ENCODE measurements around the gene CHCHD10. TPM values are rescaled to one million over a fixed set of nuclear protein-coding genes. Genes with fewer than 3 reads are reported as not detected.

The CHCHD10 gene
- total and polyA plus RNA-seq, 10 of the 15 experiments (the other 5 are each of a cell fraction or from before 2014, with no cell fraction given): 13.2 to 241 (median 128) TPM

DNA sequence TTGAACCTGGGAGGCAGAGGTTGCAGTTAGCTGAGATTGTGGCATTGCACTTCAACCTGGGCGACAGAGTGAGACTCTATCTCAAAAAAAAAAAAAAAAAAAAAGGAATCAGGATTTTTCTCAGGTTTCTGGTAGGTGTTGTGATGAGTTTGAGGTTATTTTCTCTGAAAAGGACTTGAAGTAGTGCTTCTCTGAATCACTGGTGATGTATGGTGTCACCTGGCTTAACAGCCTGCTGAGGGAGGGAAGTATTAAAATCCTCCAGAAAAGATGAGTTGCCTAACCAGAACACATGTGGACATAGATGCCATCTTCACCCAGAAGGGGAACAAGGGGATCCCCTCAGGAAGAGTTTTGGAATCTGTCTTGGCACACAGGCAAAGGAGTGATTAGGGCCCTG lies 39.1 kb upstream of the CHCHD10 start:
- Histone ChIP-seq H3K27ac (ENCODE audit: control insufficient read depth, insufficient read depth) (peak overlapping the region; percentile 97), H3K4me1 (ENCODE audit: control insufficient read depth, insufficient read depth, low read length) (peaks cover 52% of the 10 kb centered on the region), H3K27me3 (replicated peaks in 1 of 2; ENCODE audit: control insufficient read depth in 2 of 2, insufficient read depth in 2 of 2, low read length in 1 of 2) (no peaks in the 10 kb centered on the region), H3K36me3 (ENCODE audit: control insufficient read depth in 2 of 2, insufficient read depth in 2 of 2, low read length in 1 of 2) (peaks cover 13 to 20% of the 10 kb centered on the region in 2 experiments), H4K20me1 (ENCODE audit: control insufficient read depth, insufficient read depth) (no peaks in the 10 kb centered on the region), H3K4me3 (peak overlapping the region; percentile 54), H3K9me3 (replicated peaks; ENCODE audit: control insufficient read depth, insufficient read depth, low read length) (no peaks in the 10 kb centered on the region), H3K79me2 (ENCODE audit: control insufficient read depth, insufficient read depth, low read length) (peaks cover 37% of the 10 kb centered on the region), H2AFZ (ENCODE audit: control insufficient read depth, low read depth, low read length) (no peak overlapping the region), H3K9ac (ENCODE audit: control insufficient read depth, insufficient read depth, low read length) (peak overlapping the region; percentile 59), H3K4me2 (ENCODE audit: control insufficient read depth, insufficient read depth) (peak overlapping the region; percentile 49)
- FAIRE-seq (no peak), DNase-seq (ENCODE audit: low read depth, low spot score) (no peak), ATAC-seq (no peak)
- intact Hi-C loops (cut with micrococcal nuclease; ENCODE audit: unreplicated experiment): no loop called here
- no CpG with 5 or more reads among the region's 1 CpG for WGBS (ENCODE audit: insufficient coverage, insufficient replicate concordance, low lambda C conversion rate, missing lambda C conversion rate)
- in situ Hi-C loops (cut with MboI): no loop called here
- no peak for TF ChIP-seq WRNIP1 (IDR thresholded peaks at IDR 0.05; ENCODE audit: borderline replicate concordance, low read depth, low read length)
- TF ChIP-seq NBN (IDR thresholded peaks at IDR 0.05): no peak
- TF ChIP-seq PRDM15 (CRISPR knock-in tag; IDR thresholded peaks at IDR 0.05): no peak
- TF ChIP-seq E4F1 (IDR thresholded peaks at IDR 0.05; ENCODE audit: borderline replicate concordance, partially characterized antibody): no peak
- TF ChIP-seq ZNF384 (IDR thresholded peaks at IDR 0.05; ENCODE audit: borderline replicate concordance, low read depth, low read length): no peak
- TF ChIP-seq BHLHE40 (IDR thresholded peaks at IDR 0.05; ENCODE audit: borderline replicate concordance in 1 of 2, low read depth in 2 of 2, low read length in 1 of 2): no peak
- TF ChIP-seq TAF1 (IDR thresholded peaks at IDR 0.05; ENCODE audit: borderline replicate concordance, low read depth, low read length): no peak
- TF ChIP-seq RB1 (IDR thresholded peaks at IDR 0.05; ENCODE audit: borderline replicate concordance): no peak
- TF ChIP-seq ASH2L (IDR thresholded peaks at IDR 0.05; ENCODE audit: borderline replicate concordance, low read depth): no peak
- no peak for TF ChIP-seq MLLT1 (IDR thresholded peaks at IDR 0.05)
- TF ChIP-seq, protein P1, sequence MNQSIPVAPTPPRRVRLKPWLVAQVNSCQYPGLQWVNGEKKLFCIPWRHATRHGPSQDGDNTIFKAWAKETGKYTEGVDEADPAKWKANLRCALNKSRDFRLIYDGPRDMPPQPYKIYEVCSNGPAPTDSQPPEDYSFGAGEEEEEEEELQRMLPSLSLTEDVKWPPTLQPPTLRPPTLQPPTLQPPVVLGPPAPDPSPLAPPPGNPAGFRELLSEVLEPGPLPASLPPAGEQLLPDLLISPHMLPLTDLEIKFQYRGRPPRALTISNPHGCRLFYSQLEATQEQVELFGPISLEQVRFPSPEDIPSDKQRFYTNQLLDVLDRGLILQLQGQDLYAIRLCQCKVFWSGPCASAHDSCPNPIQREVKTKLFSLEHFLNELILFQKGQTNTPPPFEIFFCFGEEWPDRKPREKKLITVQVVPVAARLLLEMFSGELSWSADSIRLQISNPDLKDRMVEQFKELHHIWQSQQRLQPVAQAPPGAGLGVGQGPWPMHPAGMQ (IDR thresholded peaks at IDR 0.05; ENCODE audit: borderline replicate concordance): no peak
- BruUV-seq (replicated peaks): no TSS peak
- RAD21 ChIA-PET (ENCODE audit: unreplicated experiment): interaction anchor here (2.0 kb wide), 1 partner anchor 39 kb away, joined by 11 read pairs; no protein-coding TSS in a partner anchor
- POLR2A ChIA-PET: interaction anchor here (0.7 to 2.4 kb wide), 6 partner anchors 18 to 51 kb away, joined by 3 to 14 read pairs (median 4); partner anchors contain the start of gene SLC2A11
- CTCF ChIA-PET: interaction anchor here (1.8 kb wide), 1 partner anchor 43 kb away, joined by 5 read pairs; no protein-coding TSS in a partner anchor
- SMC1A ChIA-PET (ENCODE audit: uncharacterized antibody, unreplicated experiment): interaction anchor here (2.1 kb wide), 1 partner anchor 39 kb away, joined by 10 read pairs; no protein-coding TSS in a partner anchor

Measured in GM12878 (cell line).